ENCODE measurements around the gene CIT.

Gene CIT

GRCh38 chr12:119691202-119691810 lies 185.8 kb downstream of the CIT start:
- no peak for DNase-seq

GRCh38 chr12:119689935-119690500 lies 187.1 kb downstream of the CIT start:
- no peak for DNase-seq

GRCh38 chr12:119687879-119688278 lies 189.2 kb downstream of the CIT start:
- no peak for DNase-seq

GRCh38 chr12:119687406-119687805 lies 189.7 kb downstream of the CIT start:
- no peak for DNase-seq

DNA sequence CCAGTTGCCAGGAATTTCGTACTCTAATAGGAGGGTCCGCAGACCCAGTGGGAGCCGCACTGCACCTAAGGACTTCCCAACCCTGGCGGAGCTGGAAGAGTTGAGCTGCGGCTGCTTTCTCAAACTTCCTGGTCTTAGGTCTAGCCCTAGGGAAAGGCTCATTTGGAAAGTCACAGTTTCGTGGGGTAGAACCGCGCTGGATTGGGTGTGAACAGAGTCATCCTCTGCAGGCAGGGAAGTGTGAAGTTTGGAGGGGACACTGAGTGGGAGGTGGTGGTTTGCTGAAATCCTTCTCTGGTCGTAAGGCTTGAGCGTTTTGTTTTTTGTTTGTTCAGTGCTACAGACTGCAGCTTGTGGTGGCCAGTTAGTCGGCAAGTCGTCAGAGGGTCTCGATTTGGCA lies 190.3 kb downstream of the CIT start:
- no peak for DNase-seq

- DNase-seq: no peak
Observed at GRCh38 chr12:119686355-119686754, 190.8 kb downstream of the CIT start.

- DNase-seq: no peak
Observed at GRCh38 chr12:119685375-119685774, 191.7 kb downstream of the CIT start.

GRCh38 chr12:119684711-119685369 lies 192.3 kb downstream of the CIT start:
- no peak for DNase-seq

DNA sequence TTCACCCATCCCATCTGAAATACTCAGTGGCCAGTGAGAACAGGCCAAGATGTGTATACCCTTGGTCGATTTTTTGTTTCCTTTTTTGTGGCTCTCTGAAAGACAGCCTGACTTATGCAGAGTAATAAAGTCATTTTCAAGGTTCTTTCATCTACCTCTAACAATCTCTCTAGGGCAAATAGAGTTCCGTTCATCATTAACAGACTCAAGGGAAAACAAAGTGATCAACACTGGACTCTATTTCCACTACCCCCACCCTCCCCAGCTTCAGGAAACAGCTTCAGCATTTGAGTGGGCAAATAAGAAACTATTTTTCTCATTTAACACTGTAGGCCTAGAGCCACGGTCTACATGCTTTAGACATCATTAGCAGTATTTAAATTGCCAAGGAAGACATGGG lies 193.3 kb downstream of the CIT start:
- no peak for DNase-seq

DNA sequence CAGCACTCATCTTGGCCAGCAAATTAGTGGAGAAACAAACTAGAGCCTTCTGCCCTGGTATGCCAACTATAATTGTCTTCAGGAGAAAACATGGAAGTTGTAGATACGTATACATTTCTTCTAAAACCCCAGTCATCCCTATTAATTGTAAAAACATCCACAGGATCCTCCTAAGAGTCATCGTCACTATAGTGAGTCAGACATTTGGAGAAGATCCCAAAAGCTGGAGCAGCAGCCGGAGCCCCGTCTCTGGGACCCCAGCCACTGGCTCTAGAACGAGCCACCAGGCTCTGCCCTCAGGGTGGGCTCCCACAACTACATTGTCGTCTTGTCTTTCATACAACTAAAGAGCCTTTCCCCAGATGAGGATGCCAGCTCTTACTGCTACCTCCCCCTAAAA lies 193.7 kb downstream of the CIT start:
- no peak for DNase-seq

- DNase-seq: no peak
Observed at GRCh38 chr12:119682639-119683252, 194.4 kb downstream of the CIT start.

- no peak for DNase-seq
Observed at GRCh38 chr12:119681728-119682638, 195.1 kb downstream of the CIT start.

GRCh38 chr12:119681111-119681510 lies 196.0 kb downstream of the CIT start:
- no peak for DNase-seq

DNA sequence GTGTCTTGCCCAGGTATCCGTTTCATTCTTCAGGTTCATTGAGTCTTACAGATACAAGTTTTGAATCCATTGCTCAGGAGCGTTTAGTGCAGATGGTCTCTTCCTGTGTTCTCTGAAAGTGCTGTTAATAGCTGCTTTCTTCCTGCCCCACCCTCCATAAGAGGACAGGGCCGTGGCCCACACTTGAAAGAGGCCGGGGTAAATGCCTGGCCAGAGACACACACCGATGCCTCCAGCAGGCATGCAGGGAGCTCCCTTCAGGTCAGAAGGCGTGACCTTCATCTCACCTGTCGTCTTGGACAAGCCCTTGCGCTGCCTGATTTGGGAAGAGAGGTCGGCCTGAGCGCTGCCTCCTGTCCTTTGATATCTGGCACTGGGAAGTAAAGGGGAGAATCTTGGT lies 197.6 kb downstream of the CIT start:
- no peak for DNase-seq

DNA sequence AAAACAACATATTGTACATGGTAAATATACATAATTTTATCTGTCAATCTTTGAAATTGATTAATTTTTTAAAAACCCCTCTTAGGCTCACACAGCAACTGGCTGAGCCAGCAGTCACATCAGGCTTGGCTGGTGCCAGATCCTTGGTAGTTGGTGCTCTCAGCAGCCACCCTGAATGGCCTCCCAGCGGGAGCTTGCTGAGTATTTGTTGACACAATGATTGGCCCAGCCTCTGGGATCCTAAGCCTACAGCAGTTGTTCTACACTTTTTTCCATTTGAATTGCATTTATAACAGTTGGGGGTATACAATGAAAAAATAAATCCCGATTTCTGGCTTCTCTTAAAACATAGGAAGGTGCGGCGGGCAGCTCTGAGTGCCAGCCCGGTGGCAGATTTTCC lies 198.0 kb downstream of the CIT start:
- DNase-seq: no peak

DNA sequence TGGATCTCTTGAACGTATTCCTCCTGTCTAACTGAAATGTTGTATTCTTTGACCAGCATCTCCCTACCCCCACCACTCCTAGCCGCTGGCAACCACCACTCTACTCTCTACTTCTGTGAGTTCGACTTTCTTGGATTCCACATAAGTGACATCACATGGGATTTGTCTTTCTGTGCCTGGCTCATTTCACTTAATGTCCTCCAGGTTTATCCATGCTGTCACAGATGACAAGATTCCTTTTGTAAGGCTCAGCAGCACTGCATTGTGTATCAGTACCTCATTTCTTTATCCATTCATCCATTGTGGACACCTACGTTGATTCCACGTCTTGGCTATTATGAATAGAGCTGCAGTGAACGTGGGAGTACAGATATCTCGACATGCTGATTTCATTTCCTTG lies 198.7 kb downstream of the CIT start:
- DNase-seq: no peak

- no peak for DNase-seq
Observed at GRCh38 chr12:119676573-119676972, 200.5 kb downstream of the CIT start.

DNA sequence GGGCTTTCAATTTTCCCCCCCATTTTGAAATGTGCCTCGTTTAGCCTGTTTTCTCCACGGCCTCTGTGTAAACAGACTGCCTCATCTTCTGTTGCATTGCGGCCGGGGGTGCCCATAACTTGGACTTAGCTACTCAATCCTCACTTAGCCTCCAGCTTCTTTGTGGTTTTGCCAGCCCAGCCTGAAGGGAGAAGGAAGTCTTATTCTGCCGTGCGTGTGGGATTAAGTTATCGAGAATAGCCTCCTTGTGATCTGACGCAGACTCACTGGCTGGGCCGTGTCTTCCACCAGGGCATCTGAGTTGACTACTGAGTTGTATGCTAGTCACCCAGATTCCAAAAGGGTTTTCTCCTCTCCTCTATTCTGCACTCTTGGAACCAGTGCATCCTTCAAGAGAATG lies 201.1 kb downstream of the CIT start:
- no peak for DNase-seq

GRCh38 chr12:119674560-119674959 lies 202.6 kb downstream of the CIT start:
- DNase-seq: no peak

DNA sequence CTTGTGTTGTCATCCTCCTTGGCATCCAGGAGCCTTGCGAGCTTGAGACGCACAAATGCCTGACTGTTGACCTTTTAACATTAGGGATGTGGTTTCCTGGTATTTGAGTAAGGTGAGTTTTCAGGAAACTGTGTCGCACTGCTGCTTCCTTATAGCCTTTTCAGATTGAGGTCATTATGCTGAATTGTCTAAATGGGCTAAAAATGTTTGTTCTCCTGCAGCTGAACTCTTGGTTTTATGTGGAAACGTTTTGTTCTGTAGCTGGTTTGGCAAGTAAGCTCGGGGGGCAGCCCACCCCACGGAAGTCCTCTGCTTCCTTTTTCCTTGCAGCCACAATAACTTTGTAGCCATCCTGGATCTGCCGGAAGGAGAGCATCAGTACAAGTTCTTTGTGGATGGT lies 203.5 kb downstream of the CIT start:
- DNase-seq: no peak

DNA sequence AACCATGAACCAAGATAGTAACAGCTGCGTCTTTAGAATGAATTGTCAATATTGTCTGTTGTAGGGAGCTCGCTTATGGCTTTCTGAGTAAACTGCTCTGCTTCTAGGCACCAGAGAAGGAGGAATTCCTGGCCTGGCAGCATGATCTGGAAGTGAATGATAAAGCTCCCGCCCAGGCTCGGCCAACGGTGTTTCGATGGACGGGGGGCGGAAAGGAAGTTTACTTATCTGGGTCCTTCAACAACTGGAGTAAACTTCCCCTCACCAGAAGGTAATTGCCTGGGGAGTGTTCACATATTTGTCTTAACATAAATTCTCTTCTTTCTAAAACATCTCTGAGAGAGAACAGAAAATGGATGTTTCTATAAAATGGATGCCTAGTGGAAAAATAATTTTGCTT lies 204.9 kb downstream of the CIT start:
- DNase-seq: no peak

GRCh38 chr12:119671070-119671469 lies 206.1 kb downstream of the CIT start:
- no peak for DNase-seq

All from NCI-H2171 (cell line).